ENCODE measurements around the gene OR10H4. TPM values are rescaled to one million over a fixed set of nuclear protein-coding genes. Genes with fewer than 3 reads are reported as not detected.

Gene OR10H4
- total RNA-seq, 1 donor from 2014 or later: not detected

DNA sequence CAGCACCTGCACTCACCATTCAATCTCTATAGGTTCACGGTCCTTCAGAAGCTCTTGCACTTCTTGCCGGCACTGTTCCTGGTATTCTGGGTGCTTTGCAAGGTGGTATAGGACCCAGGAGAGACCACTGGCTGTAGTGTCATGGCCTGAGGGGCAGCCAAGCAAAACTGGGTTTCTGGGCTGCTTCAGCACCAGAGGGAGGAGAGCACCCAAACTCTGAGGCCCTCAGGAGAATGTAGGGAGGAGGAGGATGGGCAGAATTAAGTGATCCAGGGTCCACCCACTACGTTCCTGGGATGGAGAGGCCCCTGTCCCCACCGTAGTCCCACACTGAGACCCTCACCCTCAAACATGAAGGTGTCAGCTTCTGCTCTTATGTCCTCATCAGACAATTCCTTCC is 26.8 kb upstream of the OR10H4 start:
- Histone ChIP-seq H3K4me2 (ENCODE audit: low read length) (no peak overlapping the region), H3K79me2 (ENCODE audit: insufficient read depth, low read length) (no peaks in the 10 kb centered on the region), H3K9me3 (ENCODE audit: insufficient read depth, low read depth, low read length) (no peaks in the 10 kb centered on the region), H3K9ac (ENCODE audit: low read length) (no peak overlapping the region), H3K27ac (ENCODE audit: low read depth, low read length) (no peak overlapping the region), H3K36me3 (ENCODE audit: insufficient read depth, low read length) (no peaks in the 10 kb centered on the region), H4K20me1 (ENCODE audit: insufficient read depth, low read length) (no peaks in the 10 kb centered on the region), H3K4me3 (ENCODE audit: insufficient read depth, low read depth, low read length) (no peak overlapping the region), H3K4me1 (ENCODE audit: insufficient read depth, low read length) (no peaks in the 10 kb centered on the region), H2AFZ (ENCODE audit: low read depth, low read length) (no peak overlapping the region), H3K27me3 (ENCODE audit: insufficient read depth, low read length) (no peaks in the 10 kb centered on the region)
- Mint-ChIP-seq H3K36me3 (ENCODE audit: low read depth, unreplicated experiment) (no peaks in the 10 kb centered on the region), H3K27ac (ENCODE audit: unreplicated experiment) (no peak overlapping the region), H3K4me3 (ENCODE audit: unreplicated experiment) (no peak overlapping the region), H3K9me3 (ENCODE audit: unreplicated experiment) (peaks cover 12% of the 10 kb centered on the region), H3K4me1 (ENCODE audit: low read depth, unreplicated experiment) (no peaks in the 10 kb centered on the region), H3K27me3 (ENCODE audit: low read depth, unreplicated experiment) (no peaks in the 10 kb centered on the region)
- no peak for DNase-seq (ENCODE audit: low read depth)
- no peak for TF ChIP-seq EZH2 (IDR thresholded peaks at IDR 0.05; ENCODE audit: insufficient read depth, low read length)
- TF ChIP-seq, protein P1, sequence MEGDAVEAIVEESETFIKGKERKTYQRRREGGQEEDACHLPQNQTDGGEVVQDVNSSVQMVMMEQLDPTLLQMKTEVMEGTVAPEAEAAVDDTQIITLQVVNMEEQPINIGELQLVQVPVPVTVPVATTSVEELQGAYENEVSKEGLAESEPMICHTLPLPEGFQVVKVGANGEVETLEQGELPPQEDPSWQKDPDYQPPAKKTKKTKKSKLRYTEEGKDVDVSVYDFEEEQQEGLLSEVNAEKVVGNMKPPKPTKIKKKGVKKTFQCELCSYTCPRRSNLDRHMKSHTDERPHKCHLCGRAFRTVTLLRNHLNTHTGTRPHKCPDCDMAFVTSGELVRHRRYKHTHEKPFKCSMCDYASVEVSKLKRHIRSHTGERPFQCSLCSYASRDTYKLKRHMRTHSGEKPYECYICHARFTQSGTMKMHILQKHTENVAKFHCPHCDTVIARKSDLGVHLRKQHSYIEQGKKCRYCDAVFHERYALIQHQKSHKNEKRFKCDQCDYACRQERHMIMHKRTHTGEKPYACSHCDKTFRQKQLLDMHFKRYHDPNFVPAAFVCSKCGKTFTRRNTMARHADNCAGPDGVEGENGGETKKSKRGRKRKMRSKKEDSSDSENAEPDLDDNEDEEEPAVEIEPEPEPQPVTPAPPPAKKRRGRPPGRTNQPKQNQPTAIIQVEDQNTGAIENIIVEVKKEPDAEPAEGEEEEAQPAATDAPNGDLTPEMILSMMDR (IDR thresholded peaks at IDR 0.05; ENCODE audit: insufficient read depth, low read depth, low read length): no peak
- no peak for FAIRE-seq

DNA sequence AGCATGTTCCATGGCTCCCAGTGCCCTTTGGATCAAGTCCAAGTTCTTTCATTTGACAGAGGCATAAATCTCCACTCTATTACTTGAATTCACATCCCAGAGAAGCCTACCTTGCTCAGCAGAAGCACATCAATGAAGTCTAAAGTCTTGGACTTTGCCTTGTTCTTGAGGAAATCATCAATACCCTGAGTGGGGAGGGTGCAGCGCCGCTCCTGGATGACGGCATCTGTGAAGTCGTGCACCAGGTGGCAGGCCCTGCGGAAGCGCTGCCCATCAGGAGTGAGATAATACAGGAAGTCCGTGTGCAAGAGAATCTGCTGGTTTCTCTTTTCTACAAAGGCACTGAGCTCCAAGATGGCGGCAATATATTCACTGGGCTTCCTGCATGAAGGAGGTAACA is 25.1 kb upstream of the OR10H4 start:
- no peaks in the 10 kb centered on the region for H3K9me3 ChIP-seq (ENCODE audit: insufficient read depth, low read depth, low read length)
- FAIRE-seq: no peak
- H3K4me1 ChIP-seq (ENCODE audit: insufficient read depth, low read length): no peaks in the 10 kb centered on the region
- H3K36me3 ChIP-seq (ENCODE audit: insufficient read depth, low read length): no peaks in the 10 kb centered on the region
- peaks cover 15% of the 10 kb centered on the region for H3K9me3 Mint-ChIP-seq (ENCODE audit: unreplicated experiment)
- no peaks in the 10 kb centered on the region for H3K27me3 Mint-ChIP-seq (ENCODE audit: low read depth, unreplicated experiment)
- H3K4me2 ChIP-seq (ENCODE audit: low read length): no peak overlapping the region
- H3K27ac Mint-ChIP-seq (ENCODE audit: unreplicated experiment): no peak overlapping the region
- no peaks in the 10 kb centered on the region for H3K27me3 ChIP-seq (ENCODE audit: insufficient read depth, low read length)
- H4K20me1 ChIP-seq (ENCODE audit: insufficient read depth, low read length): no peaks in the 10 kb centered on the region
- TF ChIP-seq, protein P1 (IDR thresholded peaks at IDR 0.05; ENCODE audit: insufficient read depth, low read depth, low read length): no peak
- TF ChIP-seq EZH2 (IDR thresholded peaks at IDR 0.05; ENCODE audit: insufficient read depth, low read length): no peak
- no peak overlapping the region for H3K27ac ChIP-seq (ENCODE audit: low read depth, low read length)
- no peak overlapping the region for H3K4me3 Mint-ChIP-seq (ENCODE audit: unreplicated experiment)
- no peak for DNase-seq (ENCODE audit: low read depth)
- no peaks in the 10 kb centered on the region for H3K36me3 Mint-ChIP-seq (ENCODE audit: low read depth, unreplicated experiment)
- no peaks in the 10 kb centered on the region for H3K4me1 Mint-ChIP-seq (ENCODE audit: low read depth, unreplicated experiment)
- no peak overlapping the region for H3K9ac ChIP-seq (ENCODE audit: low read length)
- no peak overlapping the region for H3K4me3 ChIP-seq (ENCODE audit: insufficient read depth, low read depth, low read length)
- no peak overlapping the region for H2AFZ ChIP-seq (ENCODE audit: low read depth, low read length)
- H3K79me2 ChIP-seq (ENCODE audit: insufficient read depth, low read length): no peaks in the 10 kb centered on the region

GRCh38 chr19:15926484-15926883 is 22.3 kb upstream of the OR10H4 start:
- Histone ChIP-seq H3K4me2 (ENCODE audit: low read length) (no peak overlapping the region), H2AFZ (ENCODE audit: low read depth, low read length) (no peak overlapping the region), H3K9me3 (ENCODE audit: insufficient read depth, low read depth, low read length) (peaks cover 4% of the 10 kb centered on the region), H3K27me3 (ENCODE audit: insufficient read depth, low read length) (no peaks in the 10 kb centered on the region), H3K9ac (ENCODE audit: low read length) (no peak overlapping the region), H3K36me3 (ENCODE audit: insufficient read depth, low read length) (no peaks in the 10 kb centered on the region), H3K27ac (ENCODE audit: low read depth, low read length) (no peak overlapping the region), H3K4me3 (ENCODE audit: insufficient read depth, low read depth, low read length) (no peak overlapping the region), H3K4me1 (ENCODE audit: insufficient read depth, low read length) (no peaks in the 10 kb centered on the region), H3K79me2 (ENCODE audit: insufficient read depth, low read length) (no peaks in the 10 kb centered on the region), H4K20me1 (ENCODE audit: insufficient read depth, low read length) (no peaks in the 10 kb centered on the region)
- no peak overlapping the region for H3K27ac Mint-ChIP-seq (ENCODE audit: unreplicated experiment)
- TF ChIP-seq EZH2 (IDR thresholded peaks at IDR 0.05; ENCODE audit: insufficient read depth, low read length): no peak
- TF ChIP-seq, protein P1 (IDR thresholded peaks at IDR 0.05; ENCODE audit: insufficient read depth, low read depth, low read length): no peak
- no peaks in the 10 kb centered on the region for H3K4me1 Mint-ChIP-seq (ENCODE audit: low read depth, unreplicated experiment)
- DNase-seq (ENCODE audit: low read depth) (no peak), FAIRE-seq (no peak)
- H3K9me3 Mint-ChIP-seq (ENCODE audit: unreplicated experiment): peaks cover 30% of the 10 kb centered on the region
- no peaks in the 10 kb centered on the region for H3K36me3 Mint-ChIP-seq (ENCODE audit: low read depth, unreplicated experiment)
- no peak overlapping the region for H3K4me3 Mint-ChIP-seq (ENCODE audit: unreplicated experiment)
- H3K27me3 Mint-ChIP-seq (ENCODE audit: low read depth, unreplicated experiment): no peaks in the 10 kb centered on the region

Measured in astrocyte (in vitro differentiated cells and primary cell).